Medulla oblongata (tissue), 1 donor: Measurements from ENCODE around the gene SLTM.
"Not testable (repeated sequence)": the region's sequence is repeated elsewhere in the genome, so short reads cannot be mapped to it uniquely, and the experiment has no call there.

Source experiments
- DNase-seq: peaks from one replicate; pipeline ENCODE4 v3.0.0-alpha.2; 2015; ENCODE audit errors: extremely low spot score

Gene SLTM

GRCh38 chr15:58926823-58927222, 6.7 kb downstream of the SLTM start:
- no peak for DNase-seq

- DNase-seq = no peak
These were observed 9.2 kb downstream of the SLTM start for GRCh38 chr15:58924327-58924726.

- DNase-seq = no peak
These were observed 9.7 kb downstream of the SLTM start for GRCh38 chr15:58923696-58924300.

- no peak for DNase-seq
These were observed 10.2 kb downstream of the SLTM start for GRCh38 chr15:58923284-58923683.

- no peak for DNase-seq
These were observed 12.2 kb downstream of the SLTM start for GRCh38 chr15:58921267-58921790.

GRCh38 chr15:58920447-58920846, 13.0 kb downstream of the SLTM start:
- DNase-seq = not testable (repeated sequence)

GRCh38 chr15:58919232-58919631, 14.2 kb downstream of the SLTM start:
- no peak for DNase-seq

- DNase-seq = no peak
These were observed 15.2 kb downstream of the SLTM start for GRCh38 chr15:58918239-58918638.

- DNase-seq = not testable (repeated sequence)
These were observed 15.8 kb downstream of the SLTM start for GRCh38 chr15:58917613-58918129.

- no peak for DNase-seq
These were observed 16.5 kb downstream of the SLTM start for GRCh38 chr15:58916962-58917361.

GRCh38 chr15:58910456-58910855, 23.0 kb downstream of the SLTM start:
- DNase-seq = no peak

- no peak for DNase-seq
These were observed 23.9 kb downstream of the SLTM start for GRCh38 chr15:58909616-58910015.

GRCh38 chr15:58908550-58909309, 24.7 kb downstream of the SLTM start:
- DNase-seq = no peak

GRCh38 chr15:58900631-58901030, 32.8 kb downstream of the SLTM start:
- DNase-seq = no peak

- DNase-seq = no peak
These were observed 35.3 kb downstream of the SLTM start for GRCh38 chr15:58898150-58898680.

- DNase-seq = no peak
These were observed 44.1 kb downstream of the SLTM start for GRCh38 chr15:58889363-58889762.

- no peak for DNase-seq
These were observed 46.6 kb downstream of the SLTM start for GRCh38 chr15:58886921-58887320.

- not testable (repeated sequence) for DNase-seq
These were observed 49.6 kb downstream of the SLTM start for GRCh38 chr15:58883926-58884325.

GRCh38 chr15:58882243-58882642, 51.2 kb downstream of the SLTM start:
- no peak for DNase-seq

GRCh38 chr15:58880320-58880719, 53.2 kb downstream of the SLTM start:
- DNase-seq = no peak

GRCh38 chr15:58877999-58878825, 55.3 kb downstream of the SLTM start:
- no peak for DNase-seq
